Progenitor cell of endocrine pancreas (in vitro differentiated cells): ENCODE data around the gene ASPA. TPM values are rescaled to one million over a fixed set of nuclear protein-coding genes. Genes with fewer than 3 reads are reported as not detected.

ENCODE experiments used
- DNase-seq: peaks from one replicate; pipeline ENCODE4 v3.0.0; 2021; ENCODE audit warnings: low spot score; ENCODE audit not compliant: unreplicated experiment
- H3K27ac Mint-ChIP-seq: 2 replicates; pipeline ENCODE4 v1.8.0; 2021; ENCODE audit warnings: mild to moderate bottlenecking, moderate library complexity, mixed read lengths
- H3K27me3 Mint-ChIP-seq: 2 replicates; pipeline ENCODE4 v1.8.0; 2021; ENCODE audit warnings: mixed read lengths
- H3K36me3 Mint-ChIP-seq: 2 replicates; pipeline ENCODE4 v1.8.0; 2022; ENCODE audit warnings: mixed read lengths; ENCODE audit not compliant: insufficient read depth
- H3K4me1 Mint-ChIP-seq: 2 replicates; pipeline ENCODE4 v1.8.0; 2021; ENCODE audit warnings: low read depth, mixed read lengths
- H3K4me3 Mint-ChIP-seq: 2 replicates; pipeline ENCODE4 v1.8.0; 2021; ENCODE audit warnings: low read depth, mild to moderate bottlenecking, moderate library complexity, mixed read lengths
- H3K9me3 Mint-ChIP-seq: 2 replicates; pipeline ENCODE4 v1.8.0; 2021; ENCODE audit warnings: low read depth, mixed read lengths
- total RNA-seq: library from RNA; stranded (reverse); gene quantifications from 2 replicates; pipeline ENCODE4 v1.2.1, GENCODE V29; 2021
- TF ChIP-seq, protein P1 (sequence below): fragments of 200-600 bp; sonication (generic); IDR thresholded peaks from one replicate; pipeline ENCODE4 v1.5.0; 2021; ENCODE audit warnings: antibody characterized with exemption, mild to moderate bottlenecking; ENCODE audit not compliant: unreplicated experiment

Gene ASPA
- total RNA-seq, 1 donor from 2014 or later: not detected

DNA sequence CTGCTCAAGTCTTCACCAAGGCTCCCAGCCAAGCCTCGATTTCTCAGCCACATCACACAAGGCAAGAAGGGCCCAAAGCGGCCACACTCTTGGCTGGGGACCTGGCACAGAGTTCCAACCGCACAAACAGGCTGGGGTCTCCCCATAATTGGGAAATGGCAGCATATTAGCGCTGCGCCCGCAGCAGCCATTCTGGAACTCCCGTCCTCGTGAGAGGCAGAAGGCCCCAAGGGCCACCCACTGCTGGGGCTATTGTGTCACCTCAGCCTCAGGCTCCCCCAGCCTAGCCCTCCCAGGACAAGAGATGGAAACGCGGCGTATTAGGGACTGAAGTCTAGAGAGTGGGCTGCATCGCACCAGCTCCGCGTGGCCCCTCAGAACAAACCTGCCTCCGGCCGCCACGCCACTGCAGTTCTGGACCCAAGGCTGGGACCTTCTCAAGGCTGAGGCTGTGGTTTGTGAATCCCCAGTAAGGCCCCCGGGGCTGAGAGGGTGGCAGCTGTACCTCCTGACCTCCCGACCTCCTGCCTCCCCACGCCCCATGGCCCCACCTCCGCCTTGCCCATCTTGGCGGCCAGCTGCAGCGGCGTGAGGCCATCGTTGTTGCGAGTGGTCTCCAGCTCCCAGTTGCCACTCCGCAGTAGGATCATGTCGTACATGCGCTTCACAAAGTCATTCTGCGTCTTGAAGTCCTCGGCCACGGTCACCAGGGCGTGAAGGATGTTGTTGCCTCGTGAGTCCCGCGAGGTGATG lies 56.5 kb downstream of the ASPA start:
- Mint-ChIP-seq H3K4me1 (peaks cover 12% of the 10 kb centered on the region), H3K9me3 (no peaks in the 10 kb centered on the region), H3K36me3 (no peaks in the 10 kb centered on the region), H3K4me3 (no peak overlapping the region), H3K27ac (peak overlapping the region; percentile 49), H3K27me3 (peaks cover 6% of the 10 kb centered on the region)
- TF ChIP-seq, protein P1, sequence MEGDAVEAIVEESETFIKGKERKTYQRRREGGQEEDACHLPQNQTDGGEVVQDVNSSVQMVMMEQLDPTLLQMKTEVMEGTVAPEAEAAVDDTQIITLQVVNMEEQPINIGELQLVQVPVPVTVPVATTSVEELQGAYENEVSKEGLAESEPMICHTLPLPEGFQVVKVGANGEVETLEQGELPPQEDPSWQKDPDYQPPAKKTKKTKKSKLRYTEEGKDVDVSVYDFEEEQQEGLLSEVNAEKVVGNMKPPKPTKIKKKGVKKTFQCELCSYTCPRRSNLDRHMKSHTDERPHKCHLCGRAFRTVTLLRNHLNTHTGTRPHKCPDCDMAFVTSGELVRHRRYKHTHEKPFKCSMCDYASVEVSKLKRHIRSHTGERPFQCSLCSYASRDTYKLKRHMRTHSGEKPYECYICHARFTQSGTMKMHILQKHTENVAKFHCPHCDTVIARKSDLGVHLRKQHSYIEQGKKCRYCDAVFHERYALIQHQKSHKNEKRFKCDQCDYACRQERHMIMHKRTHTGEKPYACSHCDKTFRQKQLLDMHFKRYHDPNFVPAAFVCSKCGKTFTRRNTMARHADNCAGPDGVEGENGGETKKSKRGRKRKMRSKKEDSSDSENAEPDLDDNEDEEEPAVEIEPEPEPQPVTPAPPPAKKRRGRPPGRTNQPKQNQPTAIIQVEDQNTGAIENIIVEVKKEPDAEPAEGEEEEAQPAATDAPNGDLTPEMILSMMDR: no peak
- no peak for DNase-seq

DNA sequence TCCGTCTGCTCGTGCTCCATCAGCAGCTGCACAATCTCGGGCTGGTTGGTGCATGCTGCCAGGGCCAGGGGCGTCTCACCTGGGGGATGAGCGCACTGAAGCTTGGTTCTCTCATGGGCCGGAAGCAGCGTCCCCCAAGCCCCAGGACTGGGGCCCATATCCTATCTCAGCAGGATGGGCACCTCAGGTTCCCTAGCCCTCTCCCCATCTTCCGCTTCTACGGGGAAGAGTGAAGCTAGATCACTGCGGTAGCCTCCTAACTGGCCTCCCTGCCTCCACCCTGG lies 57.0 kb downstream of the ASPA start:
- Mint-ChIP-seq H3K9me3 (no peaks in the 10 kb centered on the region), H3K4me3 (no peak overlapping the region), H3K27ac (peak overlapping the region; percentile 49), H3K36me3 (no peaks in the 10 kb centered on the region), H3K4me1 (peaks cover 12% of the 10 kb centered on the region), H3K27me3 (peaks cover 6% of the 10 kb centered on the region)
- no peak for DNase-seq
- TF ChIP-seq, protein P1: no peak

DNA sequence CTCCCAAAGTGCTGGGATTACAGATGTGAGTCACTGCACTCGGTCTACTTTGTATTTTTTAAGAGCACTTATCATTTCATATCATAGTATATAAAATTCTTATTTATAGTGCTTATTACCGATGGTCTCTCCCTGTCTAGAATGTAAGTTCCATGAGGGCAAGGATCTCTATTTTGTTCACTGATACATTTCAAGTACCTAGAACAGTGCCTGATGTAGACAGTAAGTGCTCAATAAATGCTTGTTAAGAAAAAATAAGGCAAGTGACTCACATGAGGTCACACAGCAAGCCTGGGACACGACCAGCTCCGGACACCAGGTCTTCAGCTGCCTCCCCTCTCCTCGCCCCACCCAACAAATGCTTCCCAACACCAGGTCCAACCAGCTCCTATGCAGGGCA lies 58.0 kb downstream of the ASPA start:
- TF ChIP-seq, protein P1: no peak
- H3K4me3 Mint-ChIP-seq: no peak overlapping the region
- peaks cover 6% of the 10 kb centered on the region for H3K27me3 Mint-ChIP-seq
- peaks cover 12% of the 10 kb centered on the region for H3K4me1 Mint-ChIP-seq
- no peaks in the 10 kb centered on the region for H3K9me3 Mint-ChIP-seq
- H3K27ac Mint-ChIP-seq: no peak overlapping the region
- no peak for DNase-seq
- H3K36me3 Mint-ChIP-seq: no peaks in the 10 kb centered on the region

DNA sequence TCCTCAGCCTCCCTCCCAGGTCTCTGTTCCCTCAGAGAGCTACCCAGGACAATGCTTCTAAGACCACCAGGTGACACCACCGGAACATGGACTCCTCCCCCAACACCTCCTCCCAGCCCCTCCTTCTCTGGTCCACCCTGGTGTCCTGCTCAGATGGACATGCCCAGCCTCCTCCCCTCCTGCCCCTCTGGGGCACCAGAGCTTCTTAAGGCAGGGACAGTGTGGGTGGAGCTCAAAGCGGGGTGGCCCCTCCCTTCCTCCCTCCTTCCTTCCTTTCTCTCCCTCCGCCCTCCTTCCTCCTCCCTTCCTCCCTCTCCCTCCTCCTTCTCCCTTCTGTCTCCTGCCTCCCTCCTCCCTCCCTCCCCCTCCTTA lies 59.1 kb downstream of the ASPA start:
- Mint-ChIP-seq H3K4me3 (no peak overlapping the region), H3K27me3 (peaks cover 6% of the 10 kb centered on the region), H3K36me3 (no peaks in the 10 kb centered on the region), H3K4me1 (peaks cover 12% of the 10 kb centered on the region), H3K27ac (no peak overlapping the region), H3K9me3 (no peaks in the 10 kb centered on the region)
- TF ChIP-seq, protein P1: no peak
- no peak for DNase-seq

DNA sequence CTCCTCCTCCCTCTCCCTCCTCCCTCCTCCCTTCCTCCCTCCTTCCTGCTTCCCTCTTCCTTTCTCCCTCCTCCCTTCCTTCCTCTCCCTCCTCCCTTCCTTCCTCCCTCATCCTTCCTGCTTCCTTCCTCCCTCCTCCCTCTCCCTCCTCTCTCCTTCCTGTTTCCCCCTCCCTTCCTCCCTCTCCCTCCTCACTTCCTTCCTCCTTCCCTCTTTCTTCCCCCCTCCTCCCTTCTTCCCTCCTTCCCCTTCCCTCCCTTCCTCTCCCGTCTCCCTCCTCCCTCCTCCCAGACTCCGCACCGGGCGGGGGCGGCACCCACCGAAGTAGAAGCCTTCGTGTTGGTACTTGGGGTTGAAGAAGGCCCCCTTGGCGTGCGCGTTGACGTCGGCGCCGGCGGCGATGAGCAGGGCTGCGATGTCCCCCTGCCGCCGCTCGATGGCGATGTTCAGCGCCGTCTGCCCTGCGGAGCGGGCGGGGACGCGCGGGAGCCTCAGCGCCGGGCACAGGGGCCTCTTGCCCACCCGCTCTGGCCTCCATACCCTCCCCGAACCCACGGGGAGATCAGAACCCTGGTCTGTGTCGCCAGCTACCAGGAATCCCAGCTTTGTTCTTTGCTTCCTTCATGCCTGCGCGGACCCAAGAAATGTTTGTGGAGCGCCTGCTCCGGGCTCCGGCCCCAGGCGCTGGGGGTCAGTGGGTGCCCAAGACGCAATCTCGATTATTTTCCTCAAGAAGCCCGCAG lies 59.6 kb downstream of the ASPA start:
- peak overlapping the region; percentile 87 for H3K27ac Mint-ChIP-seq
- peak; percentile 49 for DNase-seq
- no peaks in the 10 kb centered on the region for H3K9me3 Mint-ChIP-seq
- TF ChIP-seq, protein P1: peak; percentile 75
- H3K4me3 Mint-ChIP-seq: peak overlapping the region; percentile 70
- peaks cover 6% of the 10 kb centered on the region for H3K27me3 Mint-ChIP-seq
- no peaks in the 10 kb centered on the region for H3K36me3 Mint-ChIP-seq
- H3K4me1 Mint-ChIP-seq: peaks cover 7% of the 10 kb centered on the region
